Stomach (tissue), 9 donors: ENCODE results near the gene SIGMAR1. TPM values are rescaled to one million over a fixed set of nuclear protein-coding genes. Genes with fewer than 3 reads are reported as not detected.

Source experiments
- DNase-seq, 2 donors: peaks; one replicate each; pipeline versions ENCODE4 v3.0.0 to v3.0.0-alpha.2; 2013 to 2019
- H3K27ac ChIP-seq, 5 donors: fragments of 200-600 bp in 4 of 5; sonication (generic) in 4 of 5; one replicate each; pipeline ENCODE4 v1.5.1; 2013 to 2019; ENCODE audit warnings: mild to moderate bottlenecking in 1 of 5, moderate library complexity in 1 of 5
- H3K27me3 ChIP-seq, 3 donors: fragments of 200-600 bp; sonication (generic); one replicate each; pipeline ENCODE4 v1.5.1; 2017 to 2019; ENCODE audit warnings: mixed run types in 1 of 3
- H3K36me3 ChIP-seq, 4 donors: fragments of 200-600 bp; sonication (generic); 1 replicate in 3 of 4; 2 replicates in 1 of 4; pipeline ENCODE4 v1.5.1; 2016 to 2019
- H3K4me1 ChIP-seq, 4 donors: fragments of 200-600 bp; sonication (generic); one replicate each; pipeline ENCODE4 v1.5.1; 2016 to 2019
- H3K4me3 ChIP-seq, 4 donors: fragments of 200-600 bp; sonication (generic) in 3 of 4; one replicate each; pipeline ENCODE4 v1.5.1; 2016 to 2019; ENCODE audit warnings: mild to moderate bottlenecking in 1 of 4
- H3K9me3 ChIP-seq, 4 donors: fragments of 200-600 bp; sonication (generic); one replicate each; pipeline ENCODE4 v1.5.1; 2016 to 2019
- EP300 ChIP-seq: sonication (generic); formaldehyde crosslinking; IDR thresholded peaks from one replicate; pipeline ENCODE4 v1.6.1; 2017; ENCODE audit warnings: antibody characterized with exemption
- POLR2A ChIP-seq, 4 donors: fragments of 450-650 bp; IDR thresholded peaks; one replicate each; pipeline ENCODE4 v1.6.1; 2016; ENCODE audit warnings: antibody characterized with exemption in 4 of 4, control low read depth in 2 of 4, mild to moderate bottlenecking in 1 of 4, moderate library complexity in 1 of 4
- POLR2AphosphoS5 ChIP-seq, 3 donors: sonication (generic); formaldehyde crosslinking; IDR thresholded peaks; one replicate each; pipeline ENCODE4 v1.6.1; 2016; ENCODE audit warnings: antibody characterized with exemption in 3 of 3
- WGBS, 5 donors: extraction: QIAGEN DNeasy Blood & Tissue Kit in 3 of 5; methylation state at CpG; one replicate each; pipeline versions ENCODE4 v1.1.5 to v1.1.7; 2013 to 2018; 5-methylcytosine and 5-hydroxymethylcytosine counted together
- intact Hi-C: fragments of 100-400 bp; cut with DNase I; formaldehyde crosslinking; loops from one replicate; pipeline ENCODE4 v1.15.1; 2023; ENCODE audit warnings: low total_unique reads
- polyA plus RNA-seq, 3 donors: library from polyadenylated mRNA; stranded (reverse); fragments of 200-250 nt; gene quantifications; one replicate each; pipeline ENCODE4 v1.2.3, GENCODE V29; 2013
- total RNA-seq, 5 donors: library from RNA; depleted of rRNA; stranded (reverse); fragments of >200 nt; gene quantifications; one replicate each; pipeline versions ENCODE4 v1.1.0 to v1.2.3, GENCODE V29; 2014 to 2016
- TF ChIP-seq, protein P1 (sequence below), 7 experiments: fragments of 450-650 bp in 4 of 7; fragments of 200-600 bp in 3 of 7; sonication (generic) in 3 of 7; IDR thresholded peaks; one replicate each; pipeline ENCODE4 v1.5.1; 2016 to 2019; ENCODE audit warnings: antibody characterized with exemption in 7 of 7, control low read depth in 2 of 7, mild to moderate bottlenecking in 1 of 7
- donor health status: healthy with polysubstance abuse.
- donor health status: Bipolar disorder and iron deficiency.
- donor health status: healthy.

Gene SIGMAR1
- total and polyA plus RNA-seq, 8 donors = 19.9 to 124 (median 44.2) TPM

DNA sequence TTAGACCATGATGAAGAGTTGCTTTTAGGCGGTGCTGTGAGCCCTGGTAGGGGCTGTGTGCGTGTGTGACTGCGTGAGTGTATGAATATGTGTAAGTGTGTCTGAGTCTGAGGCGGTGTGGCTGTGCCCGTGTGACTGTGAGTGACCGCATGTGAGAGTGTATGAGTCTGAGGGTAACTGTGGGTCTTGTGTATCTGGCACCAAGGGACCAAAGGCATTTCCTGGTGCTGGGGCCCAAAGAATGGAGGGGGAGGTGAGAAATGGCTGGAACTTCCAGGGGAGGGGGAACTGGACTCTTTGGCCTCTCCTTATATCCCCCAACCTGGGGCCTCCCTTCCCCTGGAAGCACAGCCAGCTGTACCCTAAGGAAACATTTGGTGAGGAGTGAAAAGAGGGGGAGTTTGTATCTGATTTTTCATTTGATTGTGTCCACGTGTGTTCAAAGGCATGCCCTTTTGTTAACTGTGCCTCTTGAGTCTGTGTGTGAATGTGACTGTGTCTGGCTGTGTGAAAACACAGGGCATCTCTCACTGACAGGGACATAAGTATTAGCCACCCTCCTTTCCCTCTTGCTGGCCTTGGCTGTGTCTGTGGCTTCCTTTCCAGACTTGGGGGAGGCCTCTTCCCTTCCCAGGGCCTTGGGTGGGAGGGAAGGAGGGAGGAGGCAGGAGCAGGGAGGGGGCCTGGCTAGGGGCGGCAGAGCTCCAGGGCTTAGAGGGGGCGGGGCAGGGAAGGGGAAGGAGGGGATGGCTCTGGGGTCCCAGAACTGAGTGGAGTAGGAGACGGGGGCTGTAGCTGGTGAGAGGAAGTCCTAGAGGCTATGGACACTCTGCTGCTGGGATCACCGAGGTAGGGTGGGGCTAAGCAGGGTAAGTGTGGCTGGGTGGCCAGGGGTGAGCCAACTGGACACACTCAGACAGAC is 15.8 kb upstream of the SIGMAR1 start:
- peak overlapping the region in 4 of 5 donors; percentile 53 to 84 (median 80) for H3K27ac ChIP-seq
- DNase-seq = peak in 1 of 2 donors; percentile 89
- intact Hi-C loops = no loop called here
- peaks cover 12 to 22% (median 18%) of the 10 kb centered on the region in 4 donors for H3K36me3 ChIP-seq
- no peaks in the 10 kb centered on the region for H3K27me3 ChIP-seq
- H3K9me3 ChIP-seq = no peaks in the 10 kb centered on the region
- WGBS, 5 donors = 49 to 64% (median 57%) methylated on average over 11 of the region's 11 CpGs
- TF ChIP-seq POLR2AphosphoS5 (IDR thresholded peaks at IDR 0.05) (no peak), EP300 (no peak), POLR2A (IDR thresholded peaks at IDR 0.05) (no peak)
- TF ChIP-seq, protein P1, sequence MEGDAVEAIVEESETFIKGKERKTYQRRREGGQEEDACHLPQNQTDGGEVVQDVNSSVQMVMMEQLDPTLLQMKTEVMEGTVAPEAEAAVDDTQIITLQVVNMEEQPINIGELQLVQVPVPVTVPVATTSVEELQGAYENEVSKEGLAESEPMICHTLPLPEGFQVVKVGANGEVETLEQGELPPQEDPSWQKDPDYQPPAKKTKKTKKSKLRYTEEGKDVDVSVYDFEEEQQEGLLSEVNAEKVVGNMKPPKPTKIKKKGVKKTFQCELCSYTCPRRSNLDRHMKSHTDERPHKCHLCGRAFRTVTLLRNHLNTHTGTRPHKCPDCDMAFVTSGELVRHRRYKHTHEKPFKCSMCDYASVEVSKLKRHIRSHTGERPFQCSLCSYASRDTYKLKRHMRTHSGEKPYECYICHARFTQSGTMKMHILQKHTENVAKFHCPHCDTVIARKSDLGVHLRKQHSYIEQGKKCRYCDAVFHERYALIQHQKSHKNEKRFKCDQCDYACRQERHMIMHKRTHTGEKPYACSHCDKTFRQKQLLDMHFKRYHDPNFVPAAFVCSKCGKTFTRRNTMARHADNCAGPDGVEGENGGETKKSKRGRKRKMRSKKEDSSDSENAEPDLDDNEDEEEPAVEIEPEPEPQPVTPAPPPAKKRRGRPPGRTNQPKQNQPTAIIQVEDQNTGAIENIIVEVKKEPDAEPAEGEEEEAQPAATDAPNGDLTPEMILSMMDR (IDR thresholded peaks at IDR 0.05) = no peak
- H3K4me3 ChIP-seq = peak overlapping the region in 3 of 4 donors; percentile 33 to 44 (median 41)
- H3K4me1 ChIP-seq = peaks cover 46 to 67% (median 52%) of the 10 kb centered on the region in 4 donors

DNA sequence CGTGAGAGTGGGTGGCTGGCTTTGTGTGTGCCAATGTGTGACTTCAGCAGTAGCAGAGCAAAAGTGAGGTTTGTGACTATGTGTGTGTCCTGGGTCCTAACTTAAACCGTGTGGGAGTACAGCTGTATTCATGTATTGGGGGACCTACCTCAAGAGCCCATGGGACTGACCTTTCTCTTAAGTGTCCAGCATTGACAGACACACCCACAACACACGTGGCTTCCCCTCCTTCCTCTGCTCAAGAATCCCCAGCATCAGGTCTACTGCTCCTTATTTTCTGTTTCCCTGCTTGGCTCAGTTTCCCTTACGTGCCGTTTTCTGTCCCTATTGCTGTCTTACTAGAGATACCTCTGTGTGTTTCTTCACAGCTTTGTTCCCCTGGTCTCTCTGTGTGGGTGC is 15.0 kb upstream of the SIGMAR1 start:
- TF ChIP-seq POLR2A (IDR thresholded peaks at IDR 0.05) (no peak), EP300 (no peak), POLR2AphosphoS5 (IDR thresholded peaks at IDR 0.05) (no peak)
- TF ChIP-seq, protein P1 (IDR thresholded peaks at IDR 0.05) = no peak
- Histone ChIP-seq H3K4me1 (peaks cover 52 to 75% (median 60%) of the 10 kb centered on the region in 4 donors), H3K4me3 (peak overlapping the region; percentile 26 to 44 (median 37)), H3K9me3 (no peaks in the 10 kb centered on the region), H3K27ac (peak overlapping the region; percentile 53 to 84 (median 77)), H3K27me3 (no peaks in the 10 kb centered on the region), H3K36me3 (peaks cover 14 to 25% (median 22%) of the 10 kb centered on the region in 4 donors)
- no peak for DNase-seq
- intact Hi-C loops = no loop called here
- WGBS, 5 donors = 21 to 38% (median 37%) methylated on average over 5 of the region's 5 CpGs

DNA sequence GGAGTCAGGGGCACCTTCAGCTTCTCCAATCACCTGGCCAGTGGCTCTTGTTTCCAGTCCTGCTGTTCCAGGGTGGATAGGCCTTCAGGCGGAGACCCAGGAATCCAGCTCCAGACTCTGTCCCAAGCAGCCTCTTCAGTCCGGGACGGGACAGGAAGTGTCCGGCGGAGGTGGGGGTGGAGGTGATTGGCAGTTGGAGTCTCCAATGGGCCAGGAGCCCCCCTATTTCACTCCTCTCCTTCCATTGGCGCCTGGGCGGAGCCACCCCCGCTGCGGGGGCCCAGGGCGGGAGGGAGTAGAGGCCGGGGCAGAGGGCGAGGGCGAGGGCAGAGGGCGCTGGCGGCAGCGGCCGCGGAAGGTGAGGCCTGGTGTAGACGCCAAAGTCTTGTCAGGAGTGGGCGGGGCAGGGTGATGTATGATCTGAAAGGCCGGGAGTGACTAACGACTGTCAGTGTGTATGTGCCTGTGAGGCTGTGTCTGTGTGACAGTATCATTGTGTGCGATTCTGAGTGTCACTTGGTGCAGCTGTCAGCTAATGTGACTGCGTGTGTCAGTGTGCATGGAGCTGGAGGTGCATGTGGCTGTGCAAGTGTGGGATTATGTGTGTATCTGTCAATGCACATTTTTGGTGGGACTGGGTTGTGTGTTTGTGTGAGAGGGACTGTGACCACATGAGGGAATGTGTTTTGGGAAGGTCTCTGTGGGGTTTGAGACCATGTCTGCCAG is 14.5 kb upstream of the SIGMAR1 start, which contains the start of gene IL11RA:
IL11RA (plus strand) TSS at position 310 of the 726 bp plus-strand sequence. CDS start 3,033 bp downstream, outside the sequence.
- intact Hi-C loops = no loop called here
- TF ChIP-seq POLR2AphosphoS5 (IDR thresholded peaks at IDR 0.05) (peak in 2 of 3 donors; percentile 10 to 20), EP300 (no peak)
- DNase-seq = peak; percentile 69 to 91
- Histone ChIP-seq H3K4me3 (peak within 1 kb of the TSS; percentile 26 to 44 (median 37)), H3K9me3 (no peaks in the 10 kb centered on the region), H3K4me1 (peaks cover 58 to 81% (median 65%) of the 10 kb centered on the region in 4 donors), H3K27ac (peak within 1 kb of the TSS; percentile 53 to 84 (median 77)), H3K36me3 (peaks cover 14 to 25% (median 22%) of the 10 kb centered on the region in 4 donors), H3K27me3 (no peaks in the 10 kb centered on the region)
- 8 to 17% (median 11%) methylated on average over 16 to 24 of the region's 24 CpGs for WGBS, 5 donors

DNA sequence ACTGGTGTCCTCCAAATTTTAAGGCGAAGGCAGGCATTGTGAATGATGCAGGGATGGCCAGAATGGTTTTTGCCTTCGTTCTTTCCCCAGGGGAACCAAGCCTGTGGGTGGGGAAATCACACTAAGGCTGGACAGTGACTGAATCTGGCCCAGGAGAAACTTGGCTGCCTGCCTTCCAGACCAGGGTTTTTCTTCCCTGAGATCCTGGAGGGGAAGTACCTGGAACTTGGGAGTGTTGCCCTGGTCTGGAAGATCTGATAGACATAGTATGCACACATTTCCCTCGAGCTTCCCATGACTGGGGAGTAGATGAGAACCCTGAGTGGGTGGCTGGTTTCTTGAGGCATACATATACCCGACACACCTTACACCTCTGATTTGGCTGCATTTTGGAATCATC is 13.7 kb upstream of the SIGMAR1 start:
- H3K27ac ChIP-seq = peak overlapping the region; percentile 53 to 84 (median 77)
- H3K9me3 ChIP-seq = no peaks in the 10 kb centered on the region
- peaks cover 14 to 25% (median 22%) of the 10 kb centered on the region in 4 donors for H3K36me3 ChIP-seq
- H3K4me3 ChIP-seq = peak overlapping the region; percentile 26 to 44 (median 37)
- 29 to 40% (median 33%) methylated on average over 4 of the region's 4 CpGs for WGBS, 5 donors
- peaks cover 59 to 84% (median 69%) of the 10 kb centered on the region in 4 donors for H3K4me1 ChIP-seq
- no peaks in the 10 kb centered on the region for H3K27me3 ChIP-seq
- peak; percentile 59 to 71 for DNase-seq
- intact Hi-C loops = no loop called here
- TF ChIP-seq, protein P1 (IDR thresholded peaks at IDR 0.05) = no peak
- TF ChIP-seq EP300 (no peak), POLR2A (IDR thresholded peaks at IDR 0.05) (no peak), POLR2AphosphoS5 (IDR thresholded peaks at IDR 0.05) (no peak)
